H9 (cell line): ENCODE data around the gene STAU1. TPM values are rescaled to one million over a fixed set of nuclear protein-coding genes. Genes with fewer than 3 reads are reported as not detected.
A peak's percentile ranks its signal among the peaks of the same experiment; 100 is the strongest.

ENCODE experiments used
- DNase-seq: peaks from one replicate; pipeline ENCODE4 v3.0.0-alpha.2; 2017
- H2AFZ ChIP-seq: one replicate; pipeline ENCODE4 v1.6.1; 2013; ENCODE audit warnings: mild to moderate bottlenecking, low read length, control low read depth, moderate library complexity
- H2AK5ac ChIP-seq: 2 replicates; pipeline ENCODE4 v1.6.1; 2013; ENCODE audit warnings: low read length, control low read depth, mixed read lengths; ENCODE audit not compliant: insufficient read length
- H2BK120ac ChIP-seq: one replicate; pipeline ENCODE4 v1.6.1; 2013; ENCODE audit warnings: low read depth, mild to moderate bottlenecking, low read length, control low read depth, inconsistent platforms; ENCODE audit not compliant: poor library complexity, severe bottlenecking
- H2BK12ac ChIP-seq: 2 replicates; pipeline ENCODE4 v1.6.1; 2013; ENCODE audit warnings: low read length, control low read depth, mixed read lengths, low read depth; ENCODE audit not compliant: insufficient read length
- H2BK15ac ChIP-seq: 2 replicates; pipeline ENCODE4 v1.6.1; 2013; ENCODE audit warnings: low read depth, low read length, control low read depth
- H2BK20ac ChIP-seq: one replicate; pipeline ENCODE4 v1.6.1; 2013; ENCODE audit warnings: low read depth, mild to moderate bottlenecking, low read length, control low read depth, inconsistent platforms; ENCODE audit not compliant: poor library complexity, severe bottlenecking
- H2BK5ac ChIP-seq: 2 replicates; pipeline ENCODE4 v1.6.1; 2013; ENCODE audit warnings: low read length, control low read depth, mixed read lengths; ENCODE audit not compliant: insufficient read length
- H3K14ac ChIP-seq: 2 replicates; pipeline ENCODE4 v1.6.1; 2013; ENCODE audit warnings: low read length, control low read depth; ENCODE audit not compliant: insufficient read depth
- H3K18ac ChIP-seq: 2 replicates; pipeline ENCODE4 v1.6.1; 2013; ENCODE audit warnings: low read depth, mild to moderate bottlenecking, mixed read lengths, low read length, control low read depth; ENCODE audit not compliant: insufficient read length
- H3K23ac ChIP-seq: 2 replicates; pipeline ENCODE4 v1.6.1; 2013; ENCODE audit warnings: low read length, control low read depth, mixed read lengths, low read depth; ENCODE audit not compliant: insufficient read length
- H3K23me2 ChIP-seq: 2 replicates; pipeline ENCODE4 v1.6.1; 2013; ENCODE audit warnings: low read depth, mild to moderate bottlenecking, mixed read lengths, low read length, control low read depth; ENCODE audit not compliant: insufficient read length, poor library complexity, severe bottlenecking
- H3K27ac ChIP-seq: 2 replicates; pipeline ENCODE4 v1.5.1; 2013; ENCODE audit warnings: low read length, control low read depth, mixed read lengths, low read depth; ENCODE audit not compliant: insufficient read length
- H3K27me3 ChIP-seq: 2 replicates; pipeline ENCODE4 v1.6.1; 2013; ENCODE audit warnings: low read length, control low read depth, inconsistent platforms; ENCODE audit not compliant: insufficient read depth
- H3K4ac ChIP-seq: 2 replicates; pipeline ENCODE4 v1.6.1; 2013; ENCODE audit warnings: low read depth, mild to moderate bottlenecking, control low read depth, inconsistent platforms, low read length, moderate library complexity
- H3K4me1 ChIP-seq: 2 replicates; pipeline ENCODE4 v1.6.1; 2013; ENCODE audit warnings: low read length, control low read depth, inconsistent platforms; ENCODE audit not compliant: insufficient read depth
- H3K4me2 ChIP-seq: 2 replicates; pipeline ENCODE4 v1.6.1; 2013; ENCODE audit warnings: low read length, control low read depth, mixed read lengths; ENCODE audit not compliant: insufficient read length, insufficient read depth
- H3K56ac ChIP-seq: 2 replicates; pipeline ENCODE4 v1.6.1; 2013; ENCODE audit warnings: low read depth, mild to moderate bottlenecking, mixed read lengths, low read length, control low read depth; ENCODE audit not compliant: insufficient read length
- H3K79me1 ChIP-seq: 2 replicates; pipeline ENCODE4 v1.6.1; 2013; ENCODE audit warnings: low read depth, mild to moderate bottlenecking, moderate library complexity, low read length, control low read depth, inconsistent platforms; ENCODE audit not compliant: insufficient read depth, poor library complexity, severe bottlenecking
- H3K79me2 ChIP-seq: 2 replicates; pipeline ENCODE4 v1.6.1; 2013; ENCODE audit warnings: low read length, control low read depth, inconsistent platforms; ENCODE audit not compliant: insufficient read depth
- H3K9ac ChIP-seq: 2 replicates; pipeline ENCODE4 v1.6.1; 2013; ENCODE audit warnings: low read length, control low read depth, mixed read lengths; ENCODE audit not compliant: insufficient read length; ENCODE audit errors: extremely low read depth
- H3K9me3 ChIP-seq: one replicate; pipeline ENCODE4 v1.6.1; 2013; ENCODE audit warnings: low read depth, low read length, inconsistent platforms; ENCODE audit not compliant: control insufficient read depth
- H3T11ph ChIP-seq: one replicate; pipeline ENCODE4 v1.6.1; 2013; ENCODE audit warnings: mild to moderate bottlenecking, low read length, control low read depth, inconsistent platforms
- H4K20me1 ChIP-seq: one replicate; pipeline ENCODE4 v1.6.1; 2013; ENCODE audit not compliant: control insufficient read depth, insufficient read length, insufficient read depth
- H4K5ac ChIP-seq: 2 replicates; pipeline ENCODE4 v1.6.1; 2013; ENCODE audit warnings: low read depth, mild to moderate bottlenecking, mixed read lengths, low read length, control low read depth; ENCODE audit not compliant: insufficient read length
- H4K8ac ChIP-seq: replicated peaks from 2 replicates; pipeline ENCODE4 v1.6.1; 2013; ENCODE audit warnings: low read length, control low read depth, mixed read lengths, low read depth; ENCODE audit not compliant: insufficient read length
- H4K91ac ChIP-seq: 2 replicates; pipeline ENCODE4 v1.6.1; 2013; ENCODE audit warnings: low read depth, mild to moderate bottlenecking, moderate library complexity, mixed read lengths, low read length, control low read depth; ENCODE audit not compliant: insufficient read length
- H3K27ac Mint-ChIP-seq, 3 experiments: 2 replicates in 2 of 3; 3 replicates in 1 of 3; pipeline ENCODE4 v1.8.0; 2020 to 2021; ENCODE audit warnings: mixed read lengths in 3 of 3, mild to moderate bottlenecking in 1 of 3, moderate library complexity in 1 of 3
- H3K27me3 Mint-ChIP-seq: 2 replicates; pipeline ENCODE4 v1.8.0; 2021; ENCODE audit warnings: low read depth, mild to moderate bottlenecking, moderate library complexity, mixed read lengths
- H3K36me3 Mint-ChIP-seq, 3 experiments: 2 replicates in 2 of 3; 3 replicates in 1 of 3; pipeline ENCODE4 v1.8.0; 2020 to 2021; ENCODE audit warnings: low read depth in 3 of 3, mixed read lengths in 3 of 3; ENCODE audit not compliant: insufficient read depth in 1 of 3
- H3K4me1 Mint-ChIP-seq, 2 experiments: 2 replicates each; pipeline ENCODE4 v1.8.0; 2020; ENCODE audit warnings: mixed read lengths in 2 of 2
- H3K4me3 Mint-ChIP-seq, 2 experiments: 2 replicates in 1 of 2; 3 replicates in 1 of 2; pipeline ENCODE4 v1.8.0; 2020 to 2021; ENCODE audit warnings: mild to moderate bottlenecking in 2 of 2, mixed read lengths in 2 of 2, moderate library complexity in 1 of 2
- H3K9me3 Mint-ChIP-seq, 2 experiments: 2 replicates in 1 of 2; 3 replicates in 1 of 2; pipeline ENCODE4 v1.8.0; 2020; ENCODE audit warnings: mild to moderate bottlenecking in 2 of 2, mixed read lengths in 2 of 2, moderate library complexity in 1 of 2
- WGBS: extraction: QIAGEN DNeasy Blood & Tissue Kit; methylation state at CpG from one replicate; pipeline ENCODE4 v1.1.7; 2013; ENCODE audit warnings: missing lambda C conversion rate, low lambda C conversion rate, mixed read lengths; ENCODE audit not compliant: insufficient read length; ENCODE audit errors: extremely low coverage; 5-methylcytosine and 5-hydroxymethylcytosine counted together
- total RNA-seq: library from RNA; stranded (reverse); gene quantifications from 2 replicates; pipeline ENCODE4 v1.2.1, GENCODE V29; 2021
- TF ChIP-seq, protein P1 (sequence below): fragments of 200-600 bp; sonication (generic); conservative IDR thresholded peaks from 3 replicates; pipeline ENCODE4 v1.8.0; 2021; ENCODE audit warnings: antibody characterized with exemption, mild to moderate bottlenecking

The STAU1 gene
- total RNA-seq, 1 experiment from 2014 or later, result 106 TPM

- Histone ChIP-seq H3K4ac (no peak overlapping the region), H2AFZ (no peak overlapping the region), H4K8ac (no peak overlapping the region), H3K56ac (no peak overlapping the region), H4K5ac (no peak overlapping the region), H2AK5ac (no peak overlapping the region), H3K9ac (no peak overlapping the region), H2BK15ac (no peak overlapping the region), H2BK120ac (no peak overlapping the region), H3K9me3 (no peaks in the 10 kb centered on the region), H3K27ac (no peak overlapping the region), H3K79me2 (no peaks in the 10 kb centered on the region), H3K4me2 (no peak overlapping the region), H3K27me3 (no peaks in the 10 kb centered on the region), H3T11ph (no peak overlapping the region), H3K18ac (no peak overlapping the region), H4K20me1 (no peaks in the 10 kb centered on the region), H4K91ac (no peak overlapping the region), H2BK5ac (no peak overlapping the region), H3K14ac (no peak overlapping the region), H3K4me1 (no peaks in the 10 kb centered on the region), H3K23me2 (no peaks in the 10 kb centered on the region), H2BK12ac (no peak overlapping the region), H2BK20ac (no peak overlapping the region), H3K79me1 (no peaks in the 10 kb centered on the region), H3K23ac (no peak overlapping the region)
- TF ChIP-seq, protein P1, sequence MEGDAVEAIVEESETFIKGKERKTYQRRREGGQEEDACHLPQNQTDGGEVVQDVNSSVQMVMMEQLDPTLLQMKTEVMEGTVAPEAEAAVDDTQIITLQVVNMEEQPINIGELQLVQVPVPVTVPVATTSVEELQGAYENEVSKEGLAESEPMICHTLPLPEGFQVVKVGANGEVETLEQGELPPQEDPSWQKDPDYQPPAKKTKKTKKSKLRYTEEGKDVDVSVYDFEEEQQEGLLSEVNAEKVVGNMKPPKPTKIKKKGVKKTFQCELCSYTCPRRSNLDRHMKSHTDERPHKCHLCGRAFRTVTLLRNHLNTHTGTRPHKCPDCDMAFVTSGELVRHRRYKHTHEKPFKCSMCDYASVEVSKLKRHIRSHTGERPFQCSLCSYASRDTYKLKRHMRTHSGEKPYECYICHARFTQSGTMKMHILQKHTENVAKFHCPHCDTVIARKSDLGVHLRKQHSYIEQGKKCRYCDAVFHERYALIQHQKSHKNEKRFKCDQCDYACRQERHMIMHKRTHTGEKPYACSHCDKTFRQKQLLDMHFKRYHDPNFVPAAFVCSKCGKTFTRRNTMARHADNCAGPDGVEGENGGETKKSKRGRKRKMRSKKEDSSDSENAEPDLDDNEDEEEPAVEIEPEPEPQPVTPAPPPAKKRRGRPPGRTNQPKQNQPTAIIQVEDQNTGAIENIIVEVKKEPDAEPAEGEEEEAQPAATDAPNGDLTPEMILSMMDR, result no peak
- Mint-ChIP-seq H3K27ac (peak overlapping the region in 2 of 3 experiments; percentile 28 to 61; a peak in 1 of 7 replicates), H3K4me3 (no peak overlapping the region), H3K4me1 (no peaks in the 10 kb centered on the region), H3K36me3 (peaks cover 35 to 90% (median 77%) of the 10 kb centered on the region in 3 experiments; a peak in 6 of 7 replicates), H3K9me3 (no peaks in the 10 kb centered on the region), H3K27me3 (no peaks in the 10 kb centered on the region)
- no peak for DNase-seq
- no CpG with 5 or more reads among the region's 9 CpGs for WGBS
These were observed 48.2 kb upstream of the STAU1 start for GRCh38 chr20:49236301-49236700.
